CD14-positive monocyte (primary cell): ENCODE measurements around the gene CRIM1. TPM values are rescaled to one million over a fixed set of nuclear protein-coding genes. Genes with fewer than 3 reads are reported as not detected.

Experiments used
- DNase-seq, 3 donors: peaks; one replicate each; pipeline ENCODE4 v3.0.0-alpha.2; 2011 to 2022
- H2AFZ ChIP-seq: 2 replicates; pipeline ENCODE4 v1.6.0; 2012; ENCODE audit warnings: mild to moderate bottlenecking, low read depth, low read length, inconsistent platforms; ENCODE audit not compliant: insufficient read depth, poor library complexity, severe bottlenecking
- H3K27ac ChIP-seq, 2 donors: 1 replicate in 1 of 2; 2 replicates in 1 of 2; pipeline ENCODE4 v1.5.1; 2012 to 2013; ENCODE audit warnings: low read length in 2 of 2, control low read depth in 1 of 2, inconsistent platforms in 1 of 2, low read depth in 1 of 2, mild to moderate bottlenecking in 1 of 2
- H3K27me3 ChIP-seq, 2 donors: one replicate each; pipeline versions ENCODE4 v1.6.0 to v1.6.1; 2011 to 2013; ENCODE audit warnings: low read length in 2 of 2; ENCODE audit not compliant: control insufficient read depth in 2 of 2, insufficient read depth in 2 of 2
- H3K36me3 ChIP-seq, 2 donors: replicated peaks in 1 of 2; 1 replicate in 1 of 2; 2 replicates in 1 of 2; pipeline versions ENCODE4 v1.5.1 to v1.6.1; 2012 to 2013; ENCODE audit warnings: low read length in 2 of 2, control low read depth in 1 of 2, inconsistent platforms in 1 of 2, mild to moderate bottlenecking in 1 of 2; ENCODE audit not compliant: insufficient read depth in 2 of 2, control insufficient read depth in 1 of 2
- H3K4me1 ChIP-seq, 2 donors: 1 replicate in 1 of 2; 2 replicates in 1 of 2; pipeline versions ENCODE4 v1.5.1 to v1.6.1; 2012 to 2013; ENCODE audit warnings: low read length in 2 of 2, control low read depth in 1 of 2, inconsistent platforms in 1 of 2, mild to moderate bottlenecking in 1 of 2, moderate library complexity in 1 of 2; ENCODE audit not compliant: insufficient read depth in 2 of 2, control insufficient read depth in 1 of 2
- H3K4me2 ChIP-seq: replicated peaks from 2 replicates; pipeline ENCODE3; 2012; ENCODE audit warnings: low read length, moderate library complexity, mild to moderate bottlenecking; ENCODE audit not compliant: poor library complexity, severe bottlenecking; ENCODE audit errors: extremely low read depth
- H3K4me3 ChIP-seq, 3 experiments: fragments of 200-600 bp in 1 of 3; sonication (generic) in 1 of 3; replicated peaks in 1 of 3; 1 replicate in 2 of 3; 2 replicates in 1 of 3; pipeline ENCODE4 v1.5.1; 2011 to 2013; ENCODE audit warnings: low read length in 3 of 3, mild to moderate bottlenecking in 3 of 3, control low read depth in 2 of 3, low read depth in 2 of 3, inconsistent platforms in 1 of 3, moderate library complexity in 1 of 3
- H3K79me2 ChIP-seq: 2 replicates; pipeline ENCODE4 v1.6.0; 2012; ENCODE audit warnings: mild to moderate bottlenecking, control low read depth, inconsistent platforms, low read length, moderate library complexity; ENCODE audit not compliant: insufficient read depth
- H3K9ac ChIP-seq: 2 replicates; pipeline ENCODE4 v1.6.0; 2017; ENCODE audit warnings: low read length, mild to moderate bottlenecking; ENCODE audit not compliant: insufficient read depth, poor library complexity, severe bottlenecking
- H3K9me3 ChIP-seq, 2 donors: replicated peaks in 1 of 2; 1 replicate in 1 of 2; 2 replicates in 1 of 2; pipeline versions ENCODE4 v1.5.1 to v1.6.1; 2012 to 2013; ENCODE audit warnings: low read length in 2 of 2, control low read depth in 1 of 2; ENCODE audit not compliant: control insufficient read depth in 1 of 2, insufficient read depth in 1 of 2
- H4K20me1 ChIP-seq: 2 replicates; pipeline ENCODE4 v1.6.0; 2012; ENCODE audit warnings: mild to moderate bottlenecking, low read length, control low read depth, moderate library complexity; ENCODE audit not compliant: insufficient read depth
- H3K27ac Mint-ChIP-seq, 7 donors: one replicate each; pipeline ENCODE4 v1.8.0; 2020; ENCODE audit warnings: mild to moderate bottlenecking in 7 of 7, mixed read lengths in 7 of 7, moderate library complexity in 6 of 7, inconsistent platforms in 2 of 7
- H3K27me3 Mint-ChIP-seq, 3 donors: one replicate each; pipeline ENCODE4 v1.8.0; 2021 to 2022; ENCODE audit warnings: low read depth in 3 of 3, mild to moderate bottlenecking in 3 of 3, mixed read lengths in 3 of 3, moderate library complexity in 3 of 3, inconsistent platforms in 1 of 3
- H3K36me3 Mint-ChIP-seq, 2 donors: one replicate each; pipeline ENCODE4 v1.8.0; 2020; ENCODE audit warnings: mixed read lengths in 2 of 2, inconsistent platforms in 1 of 2, mild to moderate bottlenecking in 1 of 2
- H3K4me1 Mint-ChIP-seq: one replicate; pipeline ENCODE4 v1.8.0; 2020; ENCODE audit warnings: mild to moderate bottlenecking, mixed read lengths
- H3K4me3 Mint-ChIP-seq, 2 donors: one replicate each; pipeline ENCODE4 v1.8.0; 2020; ENCODE audit warnings: mild to moderate bottlenecking in 2 of 2, mixed read lengths in 2 of 2, moderate library complexity in 1 of 2
- H3K9me3 Mint-ChIP-seq, 7 donors: one replicate each; pipeline ENCODE4 v1.8.0; 2020 to 2022; ENCODE audit warnings: mixed read lengths in 7 of 7, mild to moderate bottlenecking in 6 of 7, moderate library complexity in 6 of 7, inconsistent platforms in 2 of 7
- CTCF ChIP-seq: fragments of 200-600 bp; IDR thresholded peaks from one replicate; pipeline ENCODE4 v1.8.0; 2022; ENCODE audit warnings: antibody characterized with exemption, mild to moderate bottlenecking
- WGBS: methylation state at CpG from one replicate; pipeline ENCODE4 v1.1.5; 2013; ENCODE audit warnings: missing lambda C conversion rate; ENCODE audit not compliant: insufficient coverage; 5-methylcytosine and 5-hydroxymethylcytosine counted together
- intact Hi-C, 2 donors: fragments of 100-400 bp; cut with micrococcal nuclease; formaldehyde crosslinking; loops; one replicate each; pipeline versions ENCODE4 v1.15.0 to v1.15.1; 2023
- polyA plus RNA-seq, 3 donors: library from polyadenylated mRNA; depleted of rRNA in 1 of 3; unstranded in 2 of 3; stranded (reverse) in 1 of 3; fragments of 300-500 nt in 2 of 3; fragments of >200 nt in 1 of 3; fragmentation: Illumina TruSeq in 2 of 3; gene quantifications; 1 replicate in 2 of 3; 2 replicates in 1 of 3; pipeline ENCODE4 v1.2.3, GENCODE V29; 2012 to 2021

Gene CRIM1
- polyA plus RNA-seq, 3 donors = 0.08 to 0.27 TPM; not detected in 1

- Histone ChIP-seq H3K9ac (no peak overlapping the region), H3K27me3 (no peaks in the 10 kb centered on the region), H3K79me2 (peaks cover 6% of the 10 kb centered on the region), H3K4me1 (no peaks in the 10 kb centered on the region), H3K36me3 (peaks cover 74 to 92% of the 10 kb centered on the region in 2 donors), H3K4me3 (no peak overlapping the region), H3K9me3 (no peaks in the 10 kb centered on the region), H4K20me1 (peaks cover 35% of the 10 kb centered on the region), H3K27ac (no peak overlapping the region), H2AFZ (no peak overlapping the region), H3K4me2 (no peak overlapping the region)
- Mint-ChIP-seq H3K27ac (no peak overlapping the region), H3K27me3 (no peaks in the 10 kb centered on the region), H3K9me3 (no peaks in the 10 kb centered on the region), H3K36me3 (peaks cover 84 to 88% of the 10 kb centered on the region in 2 donors), H3K4me3 (no peak overlapping the region), H3K4me1 (no peaks in the 10 kb centered on the region)
- DNase-seq = no peak
- intact Hi-C loops = no loop called here
- no peak for TF ChIP-seq CTCF
- WGBS = no CpG with 5 or more reads among the region's 1 CpG
Observed at GRCh38 chr2:36573165-36573564, 217.6 kb downstream of the CRIM1 start.

GRCh38 chr2:36574560-36574959 is 219.0 kb downstream of the CRIM1 start:
- intact Hi-C loops = no loop called here
- no peaks in the 10 kb centered on the region for H3K4me1 Mint-ChIP-seq
- H3K4me3 Mint-ChIP-seq = no peak overlapping the region
- no peak overlapping the region for H3K9ac ChIP-seq
- peaks cover 82 to 93% of the 10 kb centered on the region in 2 donors for H3K36me3 ChIP-seq
- H3K4me1 ChIP-seq = no peaks in the 10 kb centered on the region
- no peak overlapping the region for H3K4me2 ChIP-seq
- no peak overlapping the region for H2AFZ ChIP-seq
- H3K27me3 ChIP-seq = no peaks in the 10 kb centered on the region
- H3K27ac Mint-ChIP-seq = no peak overlapping the region
- DNase-seq = no peak
- H4K20me1 ChIP-seq = peaks cover 39% of the 10 kb centered on the region
- no peak overlapping the region for H3K4me3 ChIP-seq
- H3K9me3 Mint-ChIP-seq = no peaks in the 10 kb centered on the region
- no peak for TF ChIP-seq CTCF
- no peak overlapping the region for H3K27ac ChIP-seq
- H3K9me3 ChIP-seq = no peaks in the 10 kb centered on the region
- no peaks in the 10 kb centered on the region for H3K27me3 Mint-ChIP-seq
- peaks cover 85 to 89% of the 10 kb centered on the region in 2 donors for H3K36me3 Mint-ChIP-seq
- H3K79me2 ChIP-seq = peaks cover 6% of the 10 kb centered on the region
- no CpG with 5 or more reads among the region's 2 CpGs for WGBS
